CD4-positive, alpha-beta T cell treated with Interferon alpha-2 for 1 hour (primary cell): ENCODE measurements around the gene SLC35F4.
"Not testable (repeated sequence)": the region's sequence is repeated elsewhere in the genome, so short reads cannot be mapped to it uniquely, and the experiment has no call there.

ENCODE experiments used
- DNase-seq, 2 donors: peaks; one replicate each; pipeline ENCODE4 v3.0.0-alpha.2; 2020 to 2022

The SLC35F4 gene

DNA sequence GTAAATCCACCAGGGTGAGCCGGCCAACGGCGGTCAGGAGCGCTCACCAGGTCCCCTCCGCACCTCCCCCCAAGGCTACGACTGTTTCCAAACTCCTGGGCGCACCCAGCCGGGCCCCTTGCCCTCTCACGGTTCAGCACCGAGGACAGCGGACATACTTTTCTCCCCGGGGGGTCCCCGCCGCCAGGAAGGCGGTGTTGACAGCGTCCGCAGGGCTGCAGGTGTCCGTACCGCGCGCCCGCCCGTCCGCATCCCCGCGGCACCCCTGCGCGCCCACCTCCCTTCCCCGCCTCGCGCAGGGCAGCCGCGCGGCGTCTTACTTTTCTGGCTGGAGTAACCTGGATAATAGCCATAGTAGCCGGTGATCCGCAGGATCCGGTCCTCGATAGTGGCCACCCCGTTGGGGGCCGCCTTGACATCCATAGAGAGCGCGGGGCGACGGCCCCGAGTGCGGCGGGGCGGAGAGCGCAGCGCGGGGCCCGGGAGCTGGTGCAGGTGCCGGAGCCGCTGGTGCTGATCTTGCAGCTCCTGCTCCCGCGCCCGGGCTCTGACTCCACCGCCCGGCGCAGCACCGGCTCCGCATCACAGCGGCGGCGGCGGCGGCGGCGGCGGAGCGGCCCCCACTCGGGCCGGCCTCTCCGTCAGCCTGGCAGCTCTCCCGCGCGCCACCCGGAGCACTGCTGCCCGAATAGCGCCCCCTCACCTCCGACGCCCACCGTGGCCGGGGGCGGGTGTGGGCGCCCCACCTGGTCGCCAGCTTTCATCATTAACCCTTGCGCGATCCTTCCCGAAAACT is at the start of gene SLC35F4:
Gene SLC35F4, minus strand, starts transcription at position 690 of the 796 bp plus-strand sequence.
- no peak for DNase-seq

DNA sequence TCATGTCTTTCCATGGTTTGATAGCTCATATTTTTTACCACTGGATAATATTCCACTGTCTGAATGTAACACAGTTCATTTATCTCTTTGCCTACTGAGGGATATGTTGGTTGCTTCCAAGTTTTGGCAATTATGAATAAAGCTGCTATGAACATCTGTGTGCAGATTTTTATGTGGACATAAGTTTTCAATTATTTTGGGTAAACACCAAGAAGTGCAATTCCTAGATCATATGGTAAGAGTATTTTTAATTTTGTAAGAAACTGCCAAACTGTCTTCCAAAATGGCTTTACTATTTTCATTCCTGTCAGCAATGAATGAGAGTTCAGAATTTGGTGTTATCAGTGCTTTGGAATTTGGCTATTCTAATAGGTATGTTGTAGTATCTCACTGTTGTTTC is 43.7 kb upstream of the SLC35F4 start:
- DNase-seq = no peak

DNA sequence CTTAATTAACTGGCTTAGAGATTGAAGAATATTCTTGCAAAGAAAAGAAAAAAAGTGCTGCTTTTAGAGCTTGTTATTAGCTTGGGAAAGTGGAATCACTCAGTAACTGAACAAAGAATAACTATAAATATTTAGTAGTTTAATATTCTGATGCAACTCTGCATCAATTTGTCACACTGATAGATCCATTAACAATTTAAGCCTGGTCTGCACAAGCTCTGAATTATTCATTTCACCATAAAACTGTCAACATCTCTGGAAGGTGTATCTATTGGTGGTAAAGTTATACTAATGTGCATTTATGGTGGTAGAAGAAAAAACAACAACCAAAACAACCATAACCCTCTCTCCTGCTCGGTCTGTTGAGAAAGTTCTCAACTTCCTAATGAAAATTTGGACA is 38.1 kb upstream of the SLC35F4 start:
- DNase-seq = no peak

DNA sequence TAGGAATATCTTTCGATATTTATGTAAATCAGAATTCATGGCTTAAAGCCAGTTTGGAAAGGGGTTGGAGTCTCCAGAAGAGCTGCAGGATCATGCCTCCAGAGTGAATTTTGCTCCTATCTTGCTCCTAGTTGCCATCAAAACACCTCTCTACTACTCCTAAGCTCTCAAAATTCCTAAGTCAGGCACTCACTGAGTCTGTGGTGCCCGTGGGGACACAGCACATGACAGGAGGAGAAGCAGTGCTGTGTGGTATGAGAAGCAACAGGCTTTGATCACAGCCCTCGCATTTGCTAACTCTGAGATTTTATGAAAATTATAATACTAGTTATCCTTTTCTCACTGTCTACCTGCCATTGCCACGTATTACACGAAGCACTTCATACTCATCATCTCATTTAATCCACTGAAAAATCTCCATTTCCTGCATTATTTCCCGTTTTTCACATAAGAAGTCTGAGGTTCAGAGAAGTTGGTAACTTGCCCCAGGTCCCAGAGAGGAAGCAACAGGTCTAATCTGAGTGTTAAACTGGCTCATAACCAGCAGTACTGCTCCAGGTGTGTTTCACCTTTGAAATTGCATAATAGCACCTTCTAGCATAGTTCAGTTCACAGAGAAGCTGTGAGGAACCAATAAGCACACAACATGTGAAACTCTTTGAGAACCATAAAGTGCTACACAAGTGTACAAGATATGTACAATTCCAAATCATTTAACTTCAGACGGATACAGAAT is 33.1 kb upstream of the SLC35F4 start:
- no peak for DNase-seq

DNA sequence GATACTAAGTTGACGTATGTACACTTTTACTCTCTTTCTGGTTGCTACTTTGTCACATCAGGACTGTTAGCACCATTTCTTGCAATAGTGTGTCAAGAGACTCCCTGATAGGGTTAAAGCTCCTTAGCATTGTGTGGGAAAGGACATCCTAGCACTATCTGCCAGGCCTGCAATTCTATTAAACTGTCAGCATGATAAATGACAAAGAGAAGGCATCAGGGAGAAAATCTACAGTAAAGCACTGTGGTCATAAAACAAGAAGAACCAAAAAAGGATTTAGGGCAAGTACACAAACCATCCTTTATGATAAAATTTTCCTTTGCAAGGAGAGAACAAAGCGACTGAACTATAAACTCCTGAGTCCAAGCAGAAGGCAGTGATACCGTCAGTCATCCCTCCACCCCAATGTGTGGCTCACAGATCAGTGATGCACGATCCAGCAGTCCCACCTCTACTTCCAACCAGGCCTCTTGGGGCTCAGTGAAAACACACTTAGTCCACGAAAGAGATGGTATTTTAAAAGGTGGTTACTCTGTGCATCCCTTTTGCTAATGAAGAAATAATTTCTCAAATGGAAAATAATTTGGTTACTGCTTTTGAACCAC is 31.4 kb upstream of the SLC35F4 start:
- no peak for DNase-seq

DNA sequence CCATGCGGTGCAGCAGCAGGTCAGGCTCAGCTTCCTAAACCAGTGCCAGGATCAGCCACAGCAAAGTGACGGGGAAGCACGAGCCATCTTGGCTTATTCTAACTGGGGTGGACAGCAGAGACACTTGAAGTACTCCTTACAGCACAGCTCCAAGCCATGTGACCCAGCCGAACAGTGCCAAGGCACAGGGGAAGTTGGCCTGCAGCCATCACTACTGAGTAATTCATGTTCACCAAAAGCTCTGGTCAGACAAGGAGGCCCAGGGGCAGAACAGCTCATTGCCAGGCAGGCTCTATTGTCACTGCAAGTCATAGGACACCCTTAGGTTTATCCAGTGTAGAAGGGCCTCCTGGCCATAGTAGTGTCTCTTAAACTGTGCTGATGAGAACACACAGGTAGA is 23.4 kb upstream of the SLC35F4 start:
- DNase-seq = no peak

DNA sequence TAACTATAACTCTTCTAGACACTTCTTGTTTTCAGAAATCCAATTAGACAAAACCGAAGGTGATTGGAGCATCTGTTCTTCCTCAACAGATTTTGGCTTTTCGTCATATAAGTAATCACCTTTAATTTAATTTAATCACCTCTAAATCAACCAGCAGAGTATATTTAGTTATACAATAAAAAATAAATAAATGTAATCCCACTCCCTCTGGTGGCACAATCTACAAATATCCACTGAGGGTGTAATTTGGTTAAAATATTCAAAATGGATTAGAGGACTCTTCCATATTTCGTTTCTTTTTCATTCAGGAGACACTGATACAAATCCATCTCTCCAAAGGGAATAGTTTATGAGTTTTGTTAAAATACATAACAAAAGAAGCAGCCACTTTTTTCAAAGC is 18.3 kb upstream of the SLC35F4 start:
- DNase-seq = no peak

DNA sequence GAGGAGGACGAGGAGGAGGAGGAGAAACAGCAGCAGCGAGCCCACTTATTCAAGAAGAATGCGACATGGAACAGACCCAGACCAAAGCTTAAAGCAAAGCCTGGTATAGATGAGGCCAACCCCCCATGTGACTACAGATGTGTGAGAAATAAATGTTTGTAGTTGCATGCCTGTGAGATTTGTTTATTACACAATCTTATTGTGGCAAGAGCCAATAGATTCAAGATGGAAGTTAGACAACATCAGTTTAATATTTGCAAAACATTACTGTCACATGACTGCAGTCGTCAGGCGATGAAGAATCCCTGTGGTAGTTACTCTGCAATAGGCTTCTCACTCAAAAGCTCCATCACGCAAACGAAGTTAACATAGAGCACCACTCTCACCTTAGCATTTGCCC is 17.2 kb upstream of the SLC35F4 start:
- no peak for DNase-seq

DNA sequence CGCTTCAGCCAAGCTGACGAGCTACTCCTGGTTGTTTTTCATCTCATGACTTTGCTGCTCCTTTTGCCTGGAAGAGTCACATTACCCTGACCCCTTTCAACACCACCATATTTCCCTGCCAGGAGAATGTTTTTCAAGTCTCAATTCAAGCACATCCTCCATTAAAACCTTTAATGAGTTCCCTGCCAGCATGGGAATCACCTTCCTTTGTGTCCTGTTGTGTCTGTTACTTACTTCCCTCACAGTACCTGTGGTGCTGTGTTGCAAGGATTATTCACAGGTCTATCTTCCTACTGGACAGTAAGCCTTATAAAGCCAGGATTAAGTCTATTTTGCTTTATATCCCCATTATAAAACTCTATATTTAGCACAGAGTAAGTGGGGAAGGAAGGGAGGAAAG is 13.6 kb upstream of the SLC35F4 start:
- DNase-seq = no peak

DNA sequence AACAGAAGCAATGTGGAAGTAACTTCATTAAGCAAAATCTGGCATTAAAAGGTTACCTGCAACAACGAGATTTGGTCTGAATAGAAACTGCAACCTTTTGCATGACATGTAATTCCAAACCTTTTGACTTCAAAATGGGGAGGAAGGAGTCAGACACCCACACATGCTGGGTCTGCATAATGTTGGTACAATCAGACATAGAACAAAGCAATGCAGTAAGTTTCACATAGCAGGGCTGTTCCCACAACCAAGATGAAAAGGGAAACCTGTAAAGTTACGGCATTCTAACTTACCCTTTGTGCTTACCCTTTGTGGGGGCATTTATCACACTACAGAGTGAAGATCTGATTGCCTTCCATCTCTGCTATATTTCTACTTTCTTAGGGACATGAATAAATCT is 10.1 kb upstream of the SLC35F4 start:
- DNase-seq = no peak

DNA sequence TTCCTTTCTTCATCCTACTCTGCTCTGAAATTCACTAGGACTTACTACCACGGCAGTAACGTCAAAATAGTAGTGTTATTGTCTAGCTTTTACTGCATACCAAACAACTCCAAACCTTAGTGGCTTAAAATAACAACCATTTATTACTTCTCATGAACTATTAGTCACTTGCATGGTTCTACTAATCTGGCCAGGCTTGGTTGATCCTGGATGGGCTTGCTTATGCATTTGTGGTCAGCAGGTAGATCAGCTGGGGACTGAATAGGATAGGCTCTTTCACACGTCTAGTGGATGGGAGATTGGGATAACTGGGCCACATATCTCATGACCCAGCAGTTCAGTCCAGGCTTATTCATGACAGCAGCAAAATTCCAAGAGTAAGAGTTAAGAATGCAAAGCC is 9.4 kb upstream of the SLC35F4 start:
- DNase-seq = no peak

DNA sequence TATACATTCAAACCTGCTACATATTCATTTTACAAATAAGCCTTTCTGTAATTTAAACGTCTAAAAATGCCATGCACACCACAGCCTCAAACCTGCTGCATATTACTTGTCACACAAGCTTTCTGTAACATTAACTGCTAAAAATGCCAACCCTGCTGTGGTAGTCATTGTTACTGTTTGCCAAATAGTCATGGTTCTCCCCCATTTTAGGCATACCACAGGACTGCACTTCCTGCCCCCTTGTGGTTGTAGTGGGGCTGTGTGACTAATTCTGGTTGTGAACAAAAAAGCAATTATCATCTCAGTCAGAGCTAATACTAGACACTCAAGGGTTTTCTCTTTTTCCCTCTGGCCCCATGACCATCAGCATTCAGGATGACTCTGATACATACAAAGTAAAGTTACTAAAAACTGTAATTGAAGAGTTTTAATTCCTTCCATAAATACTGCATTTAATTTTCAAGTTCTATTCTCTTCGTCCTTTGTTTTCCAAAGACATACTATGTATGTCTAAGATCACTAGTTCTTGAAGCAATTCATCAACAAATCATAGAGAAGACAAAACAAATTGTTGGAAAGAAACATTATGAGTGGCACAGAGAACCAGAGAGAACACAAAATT is 5.7 kb upstream of the SLC35F4 start:
- DNase-seq = no peak

DNA sequence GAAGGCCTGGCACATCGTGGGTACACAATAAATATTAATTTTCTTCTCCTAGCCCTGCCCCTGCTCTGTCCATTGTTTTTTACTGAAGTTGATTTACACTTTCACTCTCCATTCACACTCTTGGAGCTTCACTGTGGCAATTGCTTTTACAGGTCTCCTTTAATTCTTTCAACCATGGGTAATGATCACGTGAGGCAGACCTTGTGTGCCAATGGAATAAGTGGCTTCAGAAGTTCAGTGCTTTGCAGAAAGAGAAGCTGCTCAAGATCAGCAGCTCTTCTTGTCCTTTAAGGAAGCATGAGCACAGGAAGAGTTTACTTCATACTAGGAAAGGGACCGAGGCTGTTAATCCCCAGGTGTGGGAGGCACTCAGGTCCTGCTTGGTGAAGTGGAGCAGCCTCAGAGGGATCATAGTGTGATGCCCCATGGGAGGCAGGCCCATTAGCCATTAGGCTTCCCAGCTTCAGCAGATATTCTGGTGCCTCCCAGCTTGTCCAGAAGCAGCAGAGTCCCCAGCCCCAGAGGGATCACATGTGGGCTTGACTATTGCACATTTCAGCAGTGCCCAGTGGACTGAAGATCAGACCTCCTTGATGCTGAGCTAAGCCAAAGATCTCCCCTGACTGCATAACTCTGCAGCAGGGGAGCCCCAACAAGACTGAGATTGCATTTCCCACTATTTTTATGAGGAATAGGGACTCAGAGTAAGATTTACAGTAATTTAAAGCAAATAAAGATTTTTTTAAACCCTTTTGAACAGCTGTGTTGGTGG is 5.0 kb upstream of the SLC35F4 start:
- DNase-seq = no peak

DNA sequence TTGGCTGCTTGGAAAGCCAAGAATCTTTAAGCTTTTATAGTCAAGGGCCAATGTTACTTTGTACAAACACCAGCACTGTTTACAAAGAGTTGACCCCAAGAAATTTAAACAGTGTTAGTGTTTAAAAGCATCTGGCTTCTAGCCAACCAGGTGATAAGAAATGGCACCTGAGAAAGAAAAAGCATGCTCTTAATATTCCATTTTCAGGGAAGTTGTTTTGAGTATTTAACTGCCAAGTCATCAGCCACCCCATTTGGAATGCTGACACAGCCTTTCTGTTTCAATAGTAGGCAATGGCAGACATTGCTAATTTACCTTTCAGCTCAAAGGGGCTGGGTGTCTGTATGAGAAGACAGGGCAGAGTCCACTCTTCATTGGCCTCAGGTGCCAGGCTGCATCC is 3.7 kb upstream of the SLC35F4 start:
- no peak for DNase-seq

DNA sequence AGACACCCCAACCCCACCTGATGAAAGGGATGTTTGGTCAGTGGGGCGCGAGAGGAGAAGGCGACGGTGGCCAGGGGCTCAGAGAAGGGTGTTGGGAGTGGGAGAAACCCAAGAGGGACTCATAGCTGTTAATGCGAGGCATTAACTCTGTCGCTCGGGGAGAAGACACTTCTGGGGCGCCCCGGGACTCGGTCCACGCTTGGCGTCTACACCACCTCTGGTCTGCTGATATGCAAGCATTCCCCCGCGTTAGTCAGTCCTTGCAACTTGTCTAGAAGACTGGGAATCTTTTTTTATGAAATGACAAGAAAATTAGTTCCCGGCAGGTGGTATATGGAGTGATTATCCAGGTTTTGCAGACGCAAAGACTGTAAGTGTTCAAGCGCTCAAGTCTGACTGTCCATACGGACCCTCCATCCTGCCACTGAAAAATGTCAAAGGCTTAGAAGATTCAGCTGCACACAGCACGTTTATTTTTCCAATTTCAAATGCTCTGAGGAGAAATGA is 360 bp upstream of the SLC35F4 start:
- no peak for DNase-seq

DNA sequence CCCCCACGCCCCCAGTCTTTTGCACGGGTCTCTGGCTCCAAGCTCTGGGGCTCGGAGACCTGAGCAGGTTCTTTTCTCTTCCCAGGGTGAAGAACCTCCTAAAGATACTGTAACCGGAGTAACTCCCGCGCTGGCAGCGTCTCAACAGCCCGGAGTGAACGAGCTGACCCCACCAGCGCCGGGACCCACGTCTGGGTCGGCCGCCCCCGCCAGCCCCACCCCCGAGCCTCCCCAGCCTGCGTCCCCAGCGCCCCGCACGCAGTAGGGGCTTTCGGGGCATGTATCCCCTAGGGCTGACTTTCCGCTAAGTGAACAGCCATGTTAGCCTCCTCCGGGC is 858 bp downstream of the SLC35F4 start:
- no peak for DNase-seq

DNA sequence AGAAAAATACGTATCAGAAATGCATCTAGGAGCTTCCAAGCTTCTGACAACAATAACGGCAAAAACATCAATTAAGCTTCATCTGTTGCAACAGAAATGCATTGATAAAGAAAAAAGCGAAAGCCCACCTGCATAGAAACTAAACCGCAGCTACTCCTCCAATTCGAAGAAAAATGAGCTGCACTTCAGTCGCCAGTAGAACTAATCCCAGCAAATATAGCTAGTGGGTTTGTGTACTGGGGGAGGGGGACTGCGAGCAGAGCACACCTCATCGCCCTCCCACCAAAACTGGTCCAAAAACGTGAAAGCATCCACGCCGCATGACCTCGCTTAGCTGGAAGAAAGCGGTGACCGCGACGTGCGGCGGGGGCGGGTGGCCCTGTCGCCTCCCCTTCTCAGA is 1.2 kb downstream of the SLC35F4 start:
- no peak for DNase-seq

DNA sequence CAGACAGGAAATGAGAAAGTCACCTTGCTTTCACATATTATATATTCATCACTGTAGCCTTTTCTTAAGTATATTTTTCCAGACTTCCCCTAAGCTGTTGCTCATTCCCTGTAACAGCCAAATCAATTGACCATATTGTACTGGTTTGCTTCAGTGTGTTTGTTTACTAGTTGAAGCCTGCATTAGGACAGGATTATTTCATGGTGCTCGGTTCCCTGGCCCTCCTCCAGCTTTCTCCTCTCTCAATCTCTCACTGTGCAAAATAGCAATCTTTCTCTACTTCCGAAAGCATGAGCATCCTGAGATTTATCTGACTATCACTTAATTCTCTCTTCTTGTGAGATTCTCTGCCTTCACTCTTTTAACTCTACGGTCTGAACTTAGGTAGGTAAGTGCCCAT is 2.4 kb downstream of the SLC35F4 start:
- no peak for DNase-seq

DNA sequence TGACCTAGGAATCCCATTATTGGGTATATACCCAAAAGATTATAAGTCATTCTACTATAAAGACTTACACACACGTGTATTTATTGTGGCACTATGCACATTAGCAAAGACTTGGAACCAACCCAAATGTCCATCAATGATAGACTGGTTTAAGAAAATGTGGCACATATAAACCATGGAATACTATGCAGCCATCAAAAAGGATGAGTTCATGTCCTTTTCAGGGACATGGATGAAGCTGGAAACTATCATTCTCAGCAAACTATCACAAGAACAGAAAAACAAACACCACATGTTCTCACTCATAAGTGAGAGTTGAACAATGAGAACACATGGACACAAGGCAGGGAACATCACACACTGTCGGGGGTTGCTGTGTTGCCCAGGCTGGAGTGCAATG is 10.2 kb downstream of the SLC35F4 start:
- not testable (repeated sequence) for DNase-seq

DNA sequence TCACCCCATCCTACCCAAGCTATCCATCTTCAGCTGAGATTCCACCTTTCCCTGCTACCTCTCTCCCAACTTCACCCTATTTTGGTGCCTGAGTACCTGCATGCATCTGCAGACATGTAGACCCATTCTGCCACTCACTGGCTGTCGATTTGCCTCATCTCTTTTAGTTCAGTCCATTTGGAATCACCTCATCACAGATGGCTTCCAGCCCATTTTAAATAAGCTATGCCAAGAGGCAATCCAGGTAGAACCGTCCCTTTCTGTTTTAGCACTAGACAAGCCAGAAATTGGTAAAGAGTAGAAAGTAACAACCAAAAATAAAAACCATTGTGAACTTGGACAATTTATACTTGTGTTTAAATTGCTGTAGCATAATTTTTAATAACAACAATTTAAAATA is 11.3 kb downstream of the SLC35F4 start:
- DNase-seq = no peak

DNA sequence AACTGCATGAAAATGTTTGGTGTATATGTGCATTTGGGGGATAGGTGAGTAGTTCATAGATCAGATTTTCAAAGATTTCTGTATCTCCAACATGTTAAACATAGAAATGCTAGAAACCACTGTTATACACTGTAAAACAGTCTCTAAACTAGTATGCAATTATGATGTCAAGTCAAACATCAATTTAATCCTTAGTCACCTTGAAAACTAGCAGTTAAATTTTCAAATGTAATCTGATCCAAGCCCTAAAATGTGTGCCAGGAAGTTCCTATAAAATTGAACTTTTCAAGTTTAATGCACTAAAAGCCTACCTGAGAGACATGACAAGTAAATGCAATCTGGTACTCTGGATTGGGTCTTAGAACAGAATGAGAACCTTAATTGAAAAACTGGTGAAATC is 14.5 kb downstream of the SLC35F4 start:
- DNase-seq = no peak

DNA sequence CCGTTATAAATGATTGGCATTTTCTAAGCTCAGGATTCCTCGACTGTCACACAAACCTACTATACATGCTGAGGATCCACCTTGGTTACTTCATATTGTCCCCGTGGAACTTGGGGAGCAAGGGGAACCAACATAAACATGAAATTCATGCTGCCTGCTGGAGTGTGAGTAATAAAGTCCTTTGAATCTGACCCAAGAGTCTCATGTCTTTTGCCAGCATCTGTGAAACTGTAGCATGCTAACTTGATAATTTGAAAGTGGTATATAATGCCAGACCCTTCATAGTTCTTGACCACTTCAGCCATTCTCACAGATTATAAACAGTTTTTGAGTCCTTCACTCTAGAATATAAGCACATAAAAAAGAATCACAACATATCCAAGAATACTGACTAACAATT is 17.1 kb downstream of the SLC35F4 start:
- no peak for DNase-seq

DNA sequence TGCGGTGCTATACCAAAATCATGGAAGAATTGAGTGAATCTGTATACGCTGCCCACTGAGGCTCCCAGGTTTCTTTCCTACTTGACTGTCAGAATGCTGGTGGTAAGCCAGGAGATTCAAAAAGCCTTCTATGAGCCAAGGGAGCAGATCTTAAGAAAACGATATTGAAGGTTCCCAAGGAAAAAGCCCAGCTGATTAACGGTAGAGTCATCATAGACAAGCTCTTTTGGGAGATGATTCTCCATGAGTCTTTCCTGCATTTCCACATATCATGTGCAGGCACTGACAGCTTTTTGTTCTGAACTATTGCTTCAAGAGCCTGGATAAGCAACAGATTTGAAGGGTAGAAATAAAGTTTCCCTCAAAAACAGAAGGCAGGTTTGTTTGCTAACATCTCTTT is 17.5 kb downstream of the SLC35F4 start:
- no peak for DNase-seq
